Measurements from ENCODE around the gene NEK10.

DNA sequence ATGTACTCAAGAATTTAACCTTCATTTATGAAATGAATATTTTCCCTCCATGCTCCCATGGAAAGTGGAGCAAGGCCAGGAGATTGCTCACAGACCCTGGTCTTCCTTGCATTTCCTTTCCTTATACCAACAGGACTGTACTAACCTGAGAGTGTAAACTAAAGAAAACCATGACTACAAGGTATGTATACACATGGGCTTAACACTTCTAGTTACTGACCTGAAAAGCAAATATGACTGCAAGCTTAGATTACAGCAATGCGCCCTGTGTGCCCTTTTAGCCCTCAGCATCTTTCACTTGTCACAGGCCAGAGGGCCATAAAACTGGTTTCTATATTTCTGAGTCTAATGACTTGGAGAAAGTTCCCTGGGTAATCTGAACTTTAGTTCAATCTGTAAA is 52.1 kb downstream of the NEK10 start:
- TF ChIP-seq CTCF (IDR thresholded peaks at IDR 0.05), result no peak
- no peak for TF ChIP-seq EZH2 (IDR thresholded peaks at IDR 0.05; ENCODE audit: borderline replicate concordance, insufficient read depth, low read depth, low read length, poor library complexity, severe bottlenecking)

All from B cell (primary cell).